Stimulated activated CD4-positive, alpha-beta T cell treated with anti-CD3 and anti-CD28 coated beads, Interleukin-4, amount 100 ng/mL, for 1 hour (primary cell): ENCODE measurements around the gene LRRC10B.

ENCODE experiments used
- DNase-seq: peaks from one replicate; pipeline ENCODE4 v3.0.0-alpha.2; 2020

LRRC10B gene

DNA sequence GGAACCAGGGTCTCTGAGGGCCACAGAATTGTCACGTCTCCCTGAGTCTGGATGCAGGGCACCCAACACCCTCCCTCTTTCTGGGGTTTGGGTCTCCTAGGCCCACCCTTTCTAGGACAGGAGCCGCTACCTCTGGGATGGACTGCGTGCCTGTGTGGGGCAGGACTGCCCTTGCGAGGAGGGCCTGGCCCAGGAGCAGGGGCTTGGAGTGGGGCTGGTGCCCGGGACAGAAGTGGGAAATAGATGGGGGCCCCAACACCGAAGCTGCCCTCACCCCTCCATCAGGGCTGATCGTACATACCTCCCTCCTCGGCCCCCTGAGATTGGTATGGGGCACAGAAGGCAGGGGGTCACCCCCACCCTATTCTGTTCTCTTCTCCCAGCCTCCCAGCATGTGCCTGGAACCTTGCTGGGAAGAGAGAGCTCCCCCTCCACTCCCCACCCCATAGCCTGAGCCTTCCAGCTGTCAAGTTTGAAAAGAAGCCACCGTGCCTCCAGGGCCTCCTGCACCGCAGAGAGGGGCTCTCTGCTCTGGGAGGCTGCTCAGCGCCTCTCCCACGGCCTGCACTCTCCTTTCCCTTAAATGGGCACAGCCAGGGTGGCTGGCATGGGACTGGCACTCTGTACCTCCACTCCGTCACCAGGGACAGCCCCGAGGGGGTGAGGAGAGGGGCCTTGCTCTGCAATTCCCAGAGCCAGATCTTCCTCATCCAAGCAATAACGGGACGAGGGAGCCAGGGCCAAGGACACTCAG is 1.8 kb downstream of the LRRC10B start:
- DNase-seq, result no peak

DNA sequence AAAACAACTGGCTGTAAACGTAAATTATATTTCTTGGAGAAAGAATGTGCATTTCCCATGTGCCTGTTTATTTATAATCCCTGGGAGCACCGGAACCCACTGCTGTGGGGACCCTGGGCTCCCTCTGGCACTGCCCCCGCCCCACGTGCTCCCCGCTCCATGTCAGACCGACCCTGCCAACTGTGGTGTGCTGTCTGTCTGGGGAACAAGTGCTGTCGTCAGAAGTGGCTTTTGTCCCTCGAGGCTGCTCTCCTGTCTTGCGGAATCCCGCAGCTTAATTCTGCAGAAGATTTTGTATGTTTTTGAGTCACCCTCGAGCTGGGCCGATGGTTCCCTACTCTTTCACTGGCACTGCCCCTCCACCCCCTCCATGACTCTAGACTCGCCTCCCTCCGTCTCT is 2.4 kb downstream of the LRRC10B start:
- DNase-seq, result no peak

DNA sequence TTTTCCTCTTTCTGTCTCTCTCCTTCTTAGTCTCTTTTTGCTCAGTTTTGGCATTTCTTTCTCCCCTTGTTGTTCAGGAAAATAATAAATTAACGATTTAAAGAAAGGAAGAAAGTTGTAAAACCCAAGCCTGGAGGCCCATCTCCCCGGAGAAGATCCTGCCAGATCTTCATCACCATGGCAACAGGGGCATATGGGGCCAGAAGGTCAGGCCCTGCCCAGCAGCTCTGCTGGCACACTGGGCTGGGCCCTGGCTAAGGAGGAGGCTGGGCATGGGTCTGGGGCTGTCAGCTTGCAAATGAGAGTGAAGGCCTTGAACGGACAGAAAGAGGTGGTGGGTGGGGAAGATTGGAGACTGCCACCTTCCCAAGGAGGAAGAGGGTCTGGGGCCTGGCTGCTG is 2.8 kb downstream of the LRRC10B start:
- no peak for DNase-seq

DNA sequence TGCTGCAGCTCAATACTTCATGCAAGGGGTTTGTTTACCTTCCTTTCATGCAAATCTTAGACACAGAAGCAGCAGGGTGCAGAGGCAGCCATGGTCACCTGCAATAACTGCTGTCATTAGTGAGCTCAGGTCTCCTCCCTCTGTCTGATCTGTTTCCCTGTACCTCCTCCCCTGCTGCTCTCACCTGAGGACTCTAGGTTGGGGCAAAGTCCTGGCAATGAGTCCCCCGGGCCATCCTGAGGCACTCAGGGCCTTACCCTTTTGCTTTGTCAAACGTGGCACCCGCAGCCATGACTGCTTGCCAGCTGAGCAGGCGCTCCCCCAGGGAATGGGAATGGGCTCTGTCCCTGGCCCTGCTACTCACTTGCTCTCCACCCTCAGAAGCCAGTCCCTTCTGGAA is 3.9 kb downstream of the LRRC10B start:
- DNase-seq, result no peak

DNA sequence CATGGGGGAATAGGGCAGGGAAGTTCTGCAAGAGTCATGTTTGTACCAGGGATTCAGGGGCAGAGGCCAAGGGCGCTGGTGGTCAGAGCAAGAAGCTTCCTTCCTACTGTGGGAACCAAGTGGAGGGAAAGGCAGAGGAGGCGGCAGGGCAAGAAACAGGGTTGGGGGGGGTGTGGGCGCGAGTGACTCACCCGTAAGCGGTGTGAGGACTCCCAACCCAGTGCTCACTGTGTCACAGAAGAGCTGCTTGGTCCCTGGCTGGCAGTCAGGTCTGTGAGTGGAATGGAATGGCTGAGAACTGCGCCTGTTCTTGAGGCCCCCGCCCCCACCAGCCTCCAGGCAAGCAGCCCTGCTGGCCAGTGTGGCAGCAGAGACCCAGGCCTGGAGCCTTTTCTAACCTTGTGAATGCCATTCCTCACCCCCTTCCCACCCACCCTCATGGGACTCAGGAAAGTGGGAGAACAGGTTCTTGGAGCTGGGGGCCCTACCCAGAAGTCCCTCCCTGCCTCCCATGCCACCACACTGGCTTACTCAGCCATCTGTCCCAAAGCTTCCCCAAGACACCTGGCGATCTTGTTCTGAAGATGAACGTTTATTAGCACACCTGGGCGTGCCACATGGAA is 4.7 kb downstream of the LRRC10B start:
- no peak for DNase-seq

DNA sequence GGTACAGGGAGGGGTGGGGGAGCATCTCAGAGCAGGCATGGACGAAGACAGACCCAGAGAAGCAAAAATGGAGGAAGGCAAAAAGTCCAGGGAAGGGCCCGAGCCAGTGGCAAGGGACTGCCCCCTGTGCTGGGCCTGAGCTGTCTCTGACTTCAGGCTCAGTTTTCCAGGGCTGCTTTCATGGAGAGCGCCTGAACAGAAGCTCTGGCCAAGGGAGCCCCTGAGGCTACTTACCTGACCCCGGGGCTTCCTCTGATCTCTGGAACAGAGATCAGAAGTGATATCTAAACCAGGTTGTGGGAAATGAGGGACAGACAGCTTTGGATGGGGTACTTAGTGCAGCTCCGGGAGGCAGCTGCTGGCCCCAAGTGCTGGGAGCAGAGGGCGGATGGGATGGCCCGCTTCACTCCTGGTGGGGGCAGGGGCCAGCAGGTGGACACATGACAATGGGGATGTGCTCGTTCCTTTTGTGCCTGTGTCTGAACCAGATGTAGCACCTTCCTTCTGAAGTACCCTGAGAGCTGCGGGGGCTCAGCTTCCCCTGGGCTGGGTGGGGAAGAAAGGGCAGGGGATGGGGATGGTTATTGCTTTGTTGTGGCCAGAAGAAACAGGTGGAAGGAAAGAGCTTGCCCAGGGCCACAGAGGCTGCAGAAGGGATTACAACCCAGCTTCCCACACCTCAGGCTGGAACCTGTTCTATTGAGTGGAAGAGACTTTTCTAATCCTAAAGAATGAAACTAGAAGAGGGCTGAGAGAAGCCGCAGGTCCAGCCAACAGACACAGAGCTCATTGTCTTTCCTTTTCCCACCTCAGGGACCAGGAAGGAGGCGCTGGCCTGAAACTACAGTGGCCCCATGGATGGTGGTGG is 5.7 kb downstream of the LRRC10B start:
- DNase-seq, result no peak

DNA sequence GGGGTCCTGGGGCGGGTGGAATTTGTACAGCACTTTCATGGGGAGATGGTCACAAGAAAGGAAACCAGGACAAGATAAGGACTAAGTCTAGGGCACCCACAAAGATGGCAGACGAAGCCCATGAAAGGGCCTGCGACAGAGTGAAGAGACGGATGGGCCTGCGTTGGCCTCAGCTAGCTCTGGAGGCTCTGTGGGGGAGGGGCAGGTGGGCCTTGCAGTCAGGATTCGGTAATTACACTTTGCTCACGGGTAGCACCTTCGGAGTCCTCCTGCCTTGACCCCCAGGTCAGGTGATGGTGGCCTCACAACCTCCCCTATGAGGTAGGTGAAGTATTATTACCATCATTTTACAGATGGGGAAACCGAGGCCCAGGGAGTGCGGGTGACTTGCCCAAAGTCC is 7.1 kb downstream of the LRRC10B start:
- no peak for DNase-seq

DNA sequence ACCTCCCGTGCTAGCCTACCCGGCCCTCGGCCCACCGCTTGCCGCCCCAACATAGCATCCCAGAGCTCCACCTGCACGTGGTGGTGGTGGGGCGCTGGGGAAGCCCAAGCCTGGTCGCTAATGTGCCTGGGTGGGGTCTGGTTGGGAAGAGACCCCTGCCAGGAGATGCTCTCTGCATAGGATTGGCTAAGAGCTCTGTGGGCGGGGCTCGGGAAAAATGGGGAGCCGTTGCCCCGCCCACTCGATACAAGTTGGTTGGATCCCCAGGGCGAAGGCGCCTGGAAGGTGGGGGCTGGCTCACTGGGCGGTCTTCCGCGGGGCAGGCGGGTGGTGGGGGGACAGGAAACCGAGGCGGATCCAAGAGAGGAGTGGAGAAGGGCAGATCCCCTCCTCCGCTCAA is 7.6 kb downstream of the LRRC10B start:
- no peak for DNase-seq

DNA sequence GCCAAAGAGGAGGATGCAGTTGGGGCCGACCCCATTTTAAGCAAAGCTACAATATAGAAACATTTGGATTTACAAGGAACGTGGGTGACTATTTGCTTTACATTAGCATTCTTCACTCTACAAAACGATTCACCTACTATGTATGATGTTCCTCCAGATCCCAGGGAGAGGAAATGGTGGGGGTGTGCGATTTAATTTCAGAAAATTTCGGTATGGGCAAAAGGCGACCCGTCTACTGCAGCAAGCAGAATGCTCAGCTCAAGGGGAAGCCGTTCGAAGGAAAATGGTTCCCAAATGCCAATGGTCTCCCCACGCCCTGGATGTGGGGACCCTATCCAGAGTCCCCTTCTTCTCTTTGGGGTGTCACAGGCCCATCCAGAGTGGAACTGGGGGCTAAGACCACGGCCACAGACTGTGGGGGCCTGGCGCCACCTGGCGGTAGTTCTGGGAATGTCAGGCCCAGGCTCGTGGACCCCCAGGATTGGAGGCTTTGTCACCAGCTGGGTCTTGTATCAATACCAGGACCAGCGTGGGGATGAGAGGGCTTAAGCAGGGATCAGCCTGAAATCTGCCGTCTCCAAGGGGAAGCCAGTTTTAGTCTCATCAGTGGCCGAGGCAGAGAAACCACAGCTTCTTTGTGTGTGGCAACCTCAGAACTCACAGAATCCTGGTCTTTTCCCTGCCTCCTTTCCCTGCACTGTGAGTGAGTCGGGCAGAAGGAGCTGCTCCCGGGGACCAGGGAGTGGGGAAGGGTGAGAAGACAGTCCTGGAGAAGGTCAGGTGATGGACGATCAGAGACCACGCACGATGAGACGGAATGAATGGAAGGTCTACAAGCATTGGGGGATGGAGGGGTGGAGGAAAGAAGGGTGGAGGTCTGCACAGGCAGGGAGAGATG is 8.4 kb downstream of the LRRC10B start:
- DNase-seq, result peak; percentile 64

DNA sequence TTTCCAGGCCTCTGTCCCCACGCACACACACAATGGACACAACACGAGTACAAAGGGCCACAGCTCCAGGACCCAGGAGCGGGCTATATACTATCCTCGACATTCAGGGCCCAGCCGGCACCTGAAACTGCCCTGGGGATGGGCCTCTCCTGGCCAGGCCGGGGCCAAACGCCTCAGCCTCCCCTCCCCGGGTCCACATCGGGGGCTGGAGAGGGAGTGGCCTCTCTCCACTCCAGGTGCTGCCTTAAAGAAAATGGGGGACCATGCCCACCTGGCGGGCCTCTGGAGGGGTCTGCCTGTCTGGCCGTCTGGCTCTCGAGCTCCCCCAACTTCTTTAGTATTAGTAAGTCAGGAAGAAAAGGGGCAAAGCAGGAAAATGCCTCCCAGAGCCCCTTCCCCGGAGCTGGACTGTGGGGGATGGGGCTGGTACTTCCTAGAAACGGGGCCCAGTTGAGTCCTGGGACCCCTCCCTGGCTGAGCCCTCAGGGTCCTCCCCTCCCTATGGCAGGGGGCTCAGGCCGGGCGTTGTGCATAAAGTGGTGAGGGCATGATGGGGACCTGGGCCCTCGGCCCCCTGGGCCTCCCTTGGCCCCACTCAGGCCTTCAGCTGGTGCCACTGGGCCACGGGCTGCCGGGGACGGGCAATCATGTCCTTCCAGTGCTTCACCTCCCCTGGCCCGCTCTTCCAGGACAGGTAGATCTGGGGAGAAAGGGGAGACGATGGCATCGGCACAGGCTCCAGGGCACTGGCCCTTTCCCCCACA is 9.7 kb downstream of the LRRC10B start:
- no peak for DNase-seq

DNA sequence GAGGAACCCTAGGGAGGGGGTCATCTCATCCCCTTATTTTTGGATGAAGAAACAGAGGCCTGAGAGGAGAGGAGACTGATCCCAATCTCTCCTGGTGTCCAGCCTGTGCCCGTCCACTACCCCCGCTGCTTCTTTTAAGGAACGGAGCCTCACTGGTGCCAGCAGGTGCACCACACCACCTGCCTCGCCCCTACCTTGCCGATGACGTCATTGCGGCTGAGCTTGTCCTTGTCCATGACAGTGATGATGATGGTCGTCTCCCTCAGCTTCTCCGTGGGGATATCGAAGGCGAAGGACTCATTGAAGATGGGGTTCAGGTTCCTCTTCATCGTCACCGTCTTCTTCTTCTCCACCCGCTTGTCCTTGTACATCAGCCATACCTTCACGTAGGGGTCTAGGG is 14.3 kb downstream of the LRRC10B start:
- no peak for DNase-seq

DNA sequence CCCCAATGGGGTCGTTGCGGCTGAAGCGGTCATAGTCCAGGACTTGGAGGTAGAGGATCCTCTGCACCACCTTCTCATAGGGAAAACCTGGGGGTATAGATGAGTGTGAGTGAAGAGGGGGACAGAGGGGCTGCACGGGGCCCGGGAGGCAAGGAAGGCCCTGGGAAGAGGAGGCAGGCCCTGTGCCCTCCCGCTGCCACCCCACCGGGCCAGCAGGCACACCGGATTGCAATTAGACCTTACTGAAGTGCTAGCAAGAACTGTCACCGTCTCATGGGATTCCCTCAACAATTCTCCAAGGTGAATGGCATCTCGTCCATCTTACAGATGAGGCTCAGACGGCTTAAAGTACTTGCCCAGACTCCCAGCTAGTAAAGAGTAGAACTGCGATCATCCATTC is 15.9 kb downstream of the LRRC10B start:
- no peak for DNase-seq

DNA sequence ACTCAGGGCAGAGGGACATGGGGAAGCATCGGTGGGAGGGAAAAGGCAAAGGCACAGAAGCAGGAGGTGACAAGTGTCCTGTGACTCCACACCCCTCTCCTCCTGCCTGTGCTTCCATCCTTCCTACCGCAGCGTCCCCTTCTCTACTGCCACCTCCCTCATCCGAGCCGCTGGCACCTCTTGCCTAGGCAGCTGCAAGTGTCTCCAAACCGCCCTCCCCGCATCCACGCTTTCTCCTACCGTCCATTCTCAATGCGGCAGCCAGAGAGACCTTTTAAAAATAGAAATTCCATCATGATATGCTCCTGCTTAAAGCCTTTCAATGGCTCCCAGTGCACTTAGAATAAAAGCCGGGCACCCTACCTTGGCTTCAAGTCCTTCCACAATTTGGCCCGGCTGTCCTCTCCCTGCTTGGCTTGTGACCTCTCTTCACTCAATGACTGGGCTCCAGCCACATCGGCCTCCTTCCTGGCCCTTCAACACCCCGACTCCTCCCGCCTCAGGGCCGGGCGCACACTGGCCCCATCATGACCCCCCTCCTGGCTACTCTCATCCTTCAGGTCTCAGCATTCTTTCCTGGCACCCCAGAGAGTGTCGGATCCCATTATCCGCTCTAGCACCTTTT is 16.5 kb downstream of the LRRC10B start:
- DNase-seq, result no peak

DNA sequence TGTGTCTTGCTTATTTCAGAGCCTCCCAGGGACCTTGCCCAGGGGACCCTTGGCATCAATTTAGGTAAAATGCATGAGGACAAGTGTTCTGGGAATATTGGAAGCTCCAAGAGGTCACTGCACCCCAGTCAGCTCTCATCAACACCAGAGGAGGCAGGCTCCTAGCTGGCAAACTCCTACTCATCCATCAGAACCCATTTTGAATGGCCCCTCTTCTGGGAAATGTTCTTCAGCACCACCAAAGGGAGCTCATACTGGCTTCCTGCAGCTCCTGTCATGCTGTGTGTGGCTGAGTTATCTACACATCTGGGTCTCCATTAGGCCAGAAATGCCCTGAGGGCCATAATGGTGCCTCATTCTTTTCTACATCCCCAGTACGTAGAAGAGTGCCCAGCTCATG is 17.7 kb downstream of the LRRC10B start:
- no peak for DNase-seq

DNA sequence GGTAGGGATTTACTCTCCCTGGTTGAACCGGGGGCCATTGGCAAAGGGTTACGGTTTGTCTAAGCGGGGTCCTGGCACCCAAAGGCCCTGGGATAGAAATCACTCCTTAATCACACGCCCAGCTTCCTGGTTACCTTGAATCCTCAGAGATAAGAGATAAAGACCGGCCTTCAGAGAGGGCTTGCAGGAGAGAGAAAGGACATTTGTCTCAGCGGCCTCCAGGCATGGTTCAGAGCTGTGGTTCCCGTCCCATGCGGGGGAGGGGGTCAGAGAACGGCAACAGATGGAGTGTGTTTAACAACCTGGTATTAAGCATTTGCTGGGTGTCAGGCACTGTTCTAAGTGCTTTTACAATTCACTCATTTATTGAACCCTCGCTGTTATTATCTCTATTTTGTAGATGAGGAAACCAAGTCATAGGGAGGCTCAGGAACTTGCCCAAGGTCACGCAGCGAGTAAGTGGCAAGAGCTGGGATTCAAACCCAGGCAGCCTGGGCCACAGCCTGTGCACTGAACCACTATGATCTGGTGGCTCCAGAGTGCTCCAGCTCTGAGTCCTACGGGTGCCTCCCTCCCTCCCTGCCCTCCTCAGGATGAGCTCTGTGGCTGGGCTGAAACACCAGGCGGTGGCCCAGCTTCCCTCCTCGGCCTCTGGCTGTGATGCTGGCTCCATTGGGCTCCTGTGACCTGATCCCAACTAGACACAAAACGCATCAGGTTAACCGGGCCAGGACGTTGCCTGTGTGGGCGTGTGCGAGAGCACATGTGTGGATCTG is 18.6 kb downstream of the LRRC10B start:
- no peak for DNase-seq

DNA sequence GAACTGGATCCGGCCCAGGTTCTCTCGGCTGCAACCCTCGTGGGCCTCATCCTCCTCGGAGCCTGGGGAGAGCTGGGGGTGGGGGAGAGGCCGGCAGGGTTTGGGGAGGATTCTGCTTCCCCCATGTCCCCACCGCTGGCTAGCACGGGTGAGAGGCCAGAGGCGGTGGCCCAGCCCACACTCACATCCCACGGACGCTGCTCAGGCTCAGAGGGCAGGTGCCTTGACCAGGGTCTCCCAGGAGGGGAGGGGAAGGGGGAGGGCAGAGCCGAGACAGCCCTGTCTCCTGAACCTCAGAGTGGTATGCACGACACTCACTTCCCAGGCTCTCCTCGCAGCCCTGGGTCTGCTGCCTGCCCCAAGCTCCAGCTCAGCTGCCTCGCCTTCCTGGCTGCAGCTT is 19.6 kb downstream of the LRRC10B start:
- no peak for DNase-seq

DNA sequence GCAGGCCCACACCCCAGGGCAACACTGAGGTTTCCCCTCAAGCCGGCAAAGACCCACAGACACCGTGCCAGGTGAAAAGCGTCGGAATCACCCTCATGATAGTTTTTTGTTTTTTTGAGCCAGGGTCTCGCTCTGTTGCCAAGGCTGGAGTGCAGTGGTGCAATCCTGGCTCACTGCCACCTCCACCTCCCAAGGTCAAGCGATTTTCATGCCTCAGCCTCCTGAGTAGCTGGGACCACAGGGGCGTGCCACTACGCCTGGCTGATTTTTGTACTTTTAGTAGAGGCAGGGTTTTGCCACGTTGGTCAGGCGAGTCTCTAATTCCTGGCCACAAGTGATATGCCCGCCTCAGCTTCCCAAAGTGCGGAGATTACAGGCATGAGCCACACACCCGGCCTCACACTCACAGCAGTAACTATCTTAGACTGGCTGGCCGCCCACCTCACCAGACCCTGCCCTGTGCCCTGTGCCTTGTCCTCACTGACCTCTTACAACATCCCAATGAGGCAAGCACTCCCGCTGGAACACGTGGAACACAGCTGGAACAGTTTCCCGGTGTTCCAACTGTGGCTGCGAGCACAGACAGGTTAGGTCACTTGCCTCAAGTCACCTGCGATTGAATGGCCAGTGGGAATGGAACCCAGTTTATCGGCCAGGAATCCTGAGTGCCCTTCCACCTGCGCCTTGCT is 21.1 kb downstream of the LRRC10B start:
- DNase-seq, result no peak

DNA sequence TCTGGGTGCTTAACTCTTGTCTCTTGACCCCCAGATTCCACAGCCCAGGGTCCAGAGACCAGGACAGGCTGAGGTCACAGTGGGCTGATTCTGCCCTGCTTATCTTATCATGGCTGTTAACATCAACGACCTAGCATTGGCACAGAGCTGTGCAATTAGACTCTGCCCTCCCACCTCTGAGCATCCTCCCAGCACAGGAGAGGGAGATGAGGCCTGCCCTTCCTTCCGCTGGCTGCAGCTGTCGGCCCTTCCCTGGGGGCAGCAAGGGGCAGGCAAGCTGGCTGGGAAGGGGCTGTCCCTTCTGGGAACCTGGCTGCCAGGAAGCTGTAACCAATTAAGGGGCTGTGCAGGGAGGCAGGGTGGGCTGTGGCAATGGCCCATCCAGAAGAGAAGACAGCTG is 22.5 kb downstream of the LRRC10B start:
- DNase-seq, result no peak

DNA sequence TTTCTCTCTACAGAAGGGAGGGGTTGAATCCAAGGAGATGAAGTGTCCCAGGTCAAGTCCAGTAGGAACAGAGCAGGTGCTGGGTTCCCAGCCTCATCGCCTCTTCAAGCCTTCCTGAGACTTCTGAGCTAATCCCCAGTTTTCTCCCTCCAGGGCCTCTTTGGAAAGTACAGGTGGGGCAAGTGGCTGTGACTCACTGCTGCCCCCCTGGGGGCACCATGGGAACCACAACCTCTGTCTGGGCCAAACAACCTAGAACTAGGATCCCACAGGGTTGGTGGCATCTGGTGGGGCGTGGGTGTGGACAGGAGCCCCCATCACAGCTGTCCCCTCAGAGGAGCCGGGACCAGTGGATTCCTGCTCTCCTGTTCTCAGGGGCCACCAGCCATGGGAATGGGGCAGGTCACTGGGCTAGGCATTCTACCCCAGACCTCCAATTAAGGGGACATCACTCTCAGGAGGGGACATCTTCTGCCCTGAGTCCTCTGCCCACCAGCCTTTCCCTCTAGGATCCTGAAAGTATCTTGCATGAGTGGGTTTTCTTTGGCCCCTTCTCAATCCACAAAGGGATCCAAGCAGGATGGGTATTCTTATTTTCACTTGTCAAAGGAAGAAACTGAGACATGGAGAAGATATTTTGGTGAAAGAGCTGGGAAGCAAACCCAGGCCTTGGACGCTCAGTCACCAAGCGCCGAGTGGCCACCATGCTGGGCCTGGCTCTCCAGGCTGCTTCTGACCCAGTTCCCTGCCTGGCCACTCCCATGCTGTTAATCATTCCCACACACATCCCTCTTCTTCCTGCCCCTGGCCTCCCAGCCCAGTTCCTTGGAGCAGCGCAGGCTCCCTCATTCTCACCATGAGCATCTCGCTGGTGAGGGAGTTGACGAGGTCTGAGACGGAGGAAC is 23.8 kb downstream of the LRRC10B start:
- DNase-seq, result peak; percentile 45
